ENCODE data around the gene PBX4. TPM values are rescaled to one million over a fixed set of nuclear protein-coding genes. Genes with fewer than 3 reads are reported as not detected.

PBX4 gene
- total RNA-seq, 1 experiment from 2014 or later, result 0.30 TPM

DNA sequence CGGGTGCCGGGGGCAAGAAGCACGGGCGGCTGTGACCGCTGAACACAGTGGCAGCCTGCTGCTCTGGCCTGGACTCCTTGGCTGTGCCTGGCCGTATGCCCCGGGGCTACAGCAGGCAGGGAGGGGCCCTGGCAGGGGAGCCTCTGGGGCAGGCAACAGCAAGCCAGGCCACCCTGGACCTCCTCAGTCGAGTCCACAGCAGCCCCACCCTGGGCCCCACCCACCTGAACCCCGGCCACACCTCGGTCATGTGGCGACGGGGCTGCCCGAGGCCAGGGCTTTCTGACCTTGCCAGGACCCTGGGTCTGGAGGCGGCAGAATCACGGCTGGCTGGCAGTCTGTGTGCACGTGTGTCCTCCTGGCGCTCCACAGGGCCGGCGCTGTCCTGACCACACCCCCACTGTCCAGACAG, 71.7 kb downstream of the PBX4 start:
- Mint-ChIP-seq H3K27ac (ENCODE audit: low read depth, unreplicated experiment) (no peak overlapping the region), H3K36me3 (ENCODE audit: insufficient read depth, unreplicated experiment) (no peaks in the 10 kb centered on the region), H3K9me3 (ENCODE audit: unreplicated experiment) (no peaks in the 10 kb centered on the region), H3K4me3 (ENCODE audit: unreplicated experiment) (no peak overlapping the region), H3K27me3 (ENCODE audit: insufficient read depth, unreplicated experiment) (no peaks in the 10 kb centered on the region), H3K4me1 (ENCODE audit: insufficient read depth, unreplicated experiment) (peaks cover 6% of the 10 kb centered on the region)
- intact Hi-C loops (cut with micrococcal nuclease), result no loop called here
- no peak for DNase-seq (ENCODE audit: unreplicated experiment)
- TF ChIP-seq, protein P1, sequence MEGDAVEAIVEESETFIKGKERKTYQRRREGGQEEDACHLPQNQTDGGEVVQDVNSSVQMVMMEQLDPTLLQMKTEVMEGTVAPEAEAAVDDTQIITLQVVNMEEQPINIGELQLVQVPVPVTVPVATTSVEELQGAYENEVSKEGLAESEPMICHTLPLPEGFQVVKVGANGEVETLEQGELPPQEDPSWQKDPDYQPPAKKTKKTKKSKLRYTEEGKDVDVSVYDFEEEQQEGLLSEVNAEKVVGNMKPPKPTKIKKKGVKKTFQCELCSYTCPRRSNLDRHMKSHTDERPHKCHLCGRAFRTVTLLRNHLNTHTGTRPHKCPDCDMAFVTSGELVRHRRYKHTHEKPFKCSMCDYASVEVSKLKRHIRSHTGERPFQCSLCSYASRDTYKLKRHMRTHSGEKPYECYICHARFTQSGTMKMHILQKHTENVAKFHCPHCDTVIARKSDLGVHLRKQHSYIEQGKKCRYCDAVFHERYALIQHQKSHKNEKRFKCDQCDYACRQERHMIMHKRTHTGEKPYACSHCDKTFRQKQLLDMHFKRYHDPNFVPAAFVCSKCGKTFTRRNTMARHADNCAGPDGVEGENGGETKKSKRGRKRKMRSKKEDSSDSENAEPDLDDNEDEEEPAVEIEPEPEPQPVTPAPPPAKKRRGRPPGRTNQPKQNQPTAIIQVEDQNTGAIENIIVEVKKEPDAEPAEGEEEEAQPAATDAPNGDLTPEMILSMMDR (IDR thresholded peaks at IDR 0.05; ENCODE audit: unreplicated experiment), result no peak
- no TSS peak for BruUV-seq (replicated peaks)
- ChIA-PET CTCF (interaction anchor here (0.5 to 1.6 kb wide), 5 partner anchors 15 to 97 kb away, joined by 3 to 13 read pairs (median 5); partner anchors contain the start of gene GMIP), POLR2A (no interaction called here)

DNA sequence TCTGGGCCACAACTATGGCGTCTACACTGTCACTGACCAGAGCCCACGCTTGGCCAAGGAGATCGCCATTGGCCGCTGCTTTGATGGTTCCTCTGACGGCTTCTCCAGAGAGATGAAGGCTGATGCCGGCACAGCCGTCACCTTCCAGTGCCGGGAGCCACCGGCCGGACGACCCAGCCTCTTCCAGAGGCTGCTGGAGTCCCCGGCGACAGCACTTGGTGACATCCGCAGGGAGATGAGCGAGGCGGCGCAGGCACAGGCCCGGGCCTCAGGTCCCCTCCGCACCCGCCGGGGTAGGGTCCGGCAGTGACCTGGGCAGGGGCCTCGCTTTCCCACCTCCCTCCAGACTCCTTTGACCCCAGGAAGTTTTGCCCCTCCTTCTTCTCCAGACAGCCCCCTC, 72.8 kb downstream of the PBX4 start:
- no peak for DNase-seq (ENCODE audit: unreplicated experiment)
- Mint-ChIP-seq H3K4me1 (ENCODE audit: insufficient read depth, unreplicated experiment) (peaks cover 6% of the 10 kb centered on the region), H3K9me3 (ENCODE audit: unreplicated experiment) (no peaks in the 10 kb centered on the region), H3K27me3 (ENCODE audit: insufficient read depth, unreplicated experiment) (no peaks in the 10 kb centered on the region), H3K4me3 (ENCODE audit: unreplicated experiment) (no peak overlapping the region), H3K36me3 (ENCODE audit: insufficient read depth, unreplicated experiment) (no peaks in the 10 kb centered on the region), H3K27ac (ENCODE audit: low read depth, unreplicated experiment) (no peak overlapping the region)
- no TSS peak for BruUV-seq (replicated peaks)
- TF ChIP-seq, protein P1 (IDR thresholded peaks at IDR 0.05; ENCODE audit: unreplicated experiment), result no peak
- ChIA-PET CTCF (interaction anchor here (0.5 to 0.7 kb wide), 2 partner anchors 10 to 98 kb away, joined by 3 to 4 read pairs; partner anchors contain the start of gene GMIP), POLR2A (no interaction called here)
- intact Hi-C loops (cut with micrococcal nuclease), result no loop called here

DNA sequence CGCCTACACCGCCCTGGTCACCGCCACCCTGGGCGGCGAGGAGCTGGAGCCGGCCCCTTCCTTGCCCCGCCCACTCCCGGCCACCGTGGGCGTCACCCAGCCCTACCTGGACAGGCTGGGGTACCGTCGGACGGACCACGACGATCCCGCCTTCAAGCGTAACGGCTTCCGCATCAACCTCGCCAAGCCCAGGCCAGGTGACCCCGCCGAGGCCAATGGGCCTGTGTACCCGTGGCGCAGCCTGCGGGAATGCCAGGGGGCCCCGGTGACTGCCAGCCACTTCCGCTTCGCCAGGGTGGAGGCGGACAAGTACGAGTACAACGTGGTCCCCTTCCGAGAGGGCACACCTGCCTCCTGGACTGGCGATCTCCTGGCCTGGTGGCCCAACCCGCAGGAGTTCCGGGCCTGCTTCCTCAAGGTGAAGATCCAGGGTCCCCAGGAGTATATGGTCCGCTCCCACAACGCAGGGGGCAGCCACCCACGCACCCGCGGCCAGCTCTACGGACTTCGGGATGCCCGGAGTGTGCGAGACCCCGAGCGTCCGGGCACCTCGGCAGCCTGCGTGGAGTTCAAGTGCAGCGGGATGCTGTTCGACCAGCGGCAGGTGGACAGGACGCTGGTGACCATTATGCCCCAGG, 73.4 kb downstream of the PBX4 start:
- Mint-ChIP-seq H3K4me3 (ENCODE audit: unreplicated experiment) (no peak overlapping the region), H3K9me3 (ENCODE audit: unreplicated experiment) (no peaks in the 10 kb centered on the region), H3K4me1 (ENCODE audit: insufficient read depth, unreplicated experiment) (peaks cover 6% of the 10 kb centered on the region), H3K27me3 (ENCODE audit: insufficient read depth, unreplicated experiment) (no peaks in the 10 kb centered on the region), H3K27ac (ENCODE audit: low read depth, unreplicated experiment) (no peak overlapping the region), H3K36me3 (ENCODE audit: insufficient read depth, unreplicated experiment) (no peaks in the 10 kb centered on the region)
- ChIA-PET CTCF (interaction anchor here (0.7 to 2.2 kb wide), 2 partner anchors 8 to 13 kb away, joined by 3 to 11 read pairs; no protein-coding TSS in a partner anchor), POLR2A (no interaction called here)
- TF ChIP-seq, protein P1 (IDR thresholded peaks at IDR 0.05; ENCODE audit: unreplicated experiment), result no peak
- intact Hi-C loops (cut with micrococcal nuclease), result no loop called here
- BruUV-seq (replicated peaks), result no TSS peak
- no peak for DNase-seq (ENCODE audit: unreplicated experiment)

DNA sequence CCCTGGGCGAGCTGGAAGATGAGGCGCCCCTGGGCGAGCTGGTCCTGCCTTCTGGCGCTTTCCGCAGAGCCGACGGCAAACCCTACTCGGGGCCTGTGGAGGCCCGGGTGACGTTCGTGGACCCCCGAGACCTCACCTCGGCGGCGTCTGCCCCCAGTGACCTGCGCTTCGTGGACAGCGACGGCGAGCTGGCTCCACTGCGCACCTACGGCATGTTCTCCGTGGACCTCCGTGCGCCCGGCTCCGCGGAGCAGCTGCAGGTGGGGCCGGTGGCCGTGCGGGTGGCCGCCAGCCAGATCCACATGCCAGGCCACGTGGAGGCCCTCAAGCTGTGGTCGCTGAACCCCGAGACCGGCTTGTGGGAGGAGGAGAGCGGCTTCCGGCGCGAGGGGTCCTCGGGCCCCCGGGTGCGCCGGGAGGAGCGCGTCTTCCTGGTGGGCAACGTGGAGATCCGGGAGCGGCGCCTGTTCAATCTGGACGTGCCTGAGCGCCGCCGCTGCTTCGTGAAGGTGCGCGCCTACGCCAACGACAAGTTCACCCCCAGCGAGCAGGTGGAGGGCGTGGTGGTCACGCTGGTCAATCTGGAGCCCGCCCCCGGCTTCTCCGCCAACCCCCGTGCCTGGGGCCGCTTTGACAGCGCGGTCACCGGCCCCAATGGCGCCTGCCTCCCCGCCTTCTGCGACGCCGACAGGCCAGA, 74.1 kb downstream of the PBX4 start:
- Mint-ChIP-seq H3K4me3 (ENCODE audit: unreplicated experiment) (no peak overlapping the region), H3K27me3 (ENCODE audit: insufficient read depth, unreplicated experiment) (no peaks in the 10 kb centered on the region), H3K36me3 (ENCODE audit: insufficient read depth, unreplicated experiment) (no peaks in the 10 kb centered on the region), H3K27ac (ENCODE audit: low read depth, unreplicated experiment) (no peak overlapping the region), H3K9me3 (ENCODE audit: unreplicated experiment) (no peaks in the 10 kb centered on the region), H3K4me1 (ENCODE audit: insufficient read depth, unreplicated experiment) (peaks cover 6% of the 10 kb centered on the region)
- BruUV-seq (replicated peaks), result no TSS peak
- TF ChIP-seq, protein P1 (IDR thresholded peaks at IDR 0.05; ENCODE audit: unreplicated experiment), result no peak
- intact Hi-C loops (cut with micrococcal nuclease), result no loop called here
- no peak for DNase-seq (ENCODE audit: unreplicated experiment)
- ChIA-PET CTCF (interaction anchor here (0.6 to 2.2 kb wide), 3 partner anchors 9 to 147 kb away, joined by 3 to 11 read pairs (median 3); no protein-coding TSS in a partner anchor), POLR2A (no interaction called here)
